Middle frontal gyrus (tissue), 1 donor: ENCODE results near the gene DCLK1.
"Not testable (repeated sequence)": the region's sequence is repeated elsewhere in the genome, so short reads cannot be mapped to it uniquely, and the experiment has no call there.

ENCODE experiments used
- DNase-seq: peaks from one replicate; pipeline ENCODE4 v3.0.0-alpha.2; 2015; ENCODE audit warnings: low spot score; ENCODE audit errors: extremely low spot score

DCLK1 gene

GRCh38 chr13:36131931-36132297 is 732 bp upstream of the DCLK1 start:
- no peak for DNase-seq

DNA sequence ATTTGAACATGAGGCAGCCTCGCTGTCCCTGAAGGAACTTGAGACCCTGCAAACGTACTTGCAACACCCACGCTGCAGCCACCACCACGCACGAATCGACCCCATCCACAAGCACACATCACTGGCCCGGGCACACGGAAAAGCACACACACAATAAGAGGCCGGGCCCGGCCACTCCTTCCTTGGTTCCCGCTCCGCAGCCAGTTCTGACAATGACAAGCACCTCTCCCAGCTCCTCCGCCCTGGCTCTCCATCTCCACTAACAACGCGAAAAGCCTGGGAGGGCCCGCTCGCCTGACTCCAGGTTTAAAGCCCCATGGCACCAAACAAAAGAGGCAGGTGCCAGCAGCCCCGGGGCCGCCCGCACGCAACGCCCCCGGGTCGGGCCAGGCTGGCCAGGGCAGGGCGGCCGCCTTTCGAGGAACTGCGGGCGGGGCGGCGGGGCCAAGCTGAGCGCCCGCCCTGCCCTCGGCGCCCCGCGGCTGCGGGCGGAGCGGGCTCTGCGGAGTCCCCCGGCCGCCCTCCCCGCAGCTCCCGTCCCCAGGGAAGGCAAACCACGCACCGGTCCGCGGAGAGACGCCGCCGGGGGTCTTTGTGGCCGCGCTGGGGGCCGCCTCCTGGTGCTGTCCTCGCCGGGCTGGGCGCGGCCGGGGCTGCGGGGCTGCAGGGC is 495 bp downstream of the DCLK1 start:
- no peak for DNase-seq

GRCh38 chr13:36130193-36130551 is 1.0 kb downstream of the DCLK1 start:
- no peak for DNase-seq

DNA sequence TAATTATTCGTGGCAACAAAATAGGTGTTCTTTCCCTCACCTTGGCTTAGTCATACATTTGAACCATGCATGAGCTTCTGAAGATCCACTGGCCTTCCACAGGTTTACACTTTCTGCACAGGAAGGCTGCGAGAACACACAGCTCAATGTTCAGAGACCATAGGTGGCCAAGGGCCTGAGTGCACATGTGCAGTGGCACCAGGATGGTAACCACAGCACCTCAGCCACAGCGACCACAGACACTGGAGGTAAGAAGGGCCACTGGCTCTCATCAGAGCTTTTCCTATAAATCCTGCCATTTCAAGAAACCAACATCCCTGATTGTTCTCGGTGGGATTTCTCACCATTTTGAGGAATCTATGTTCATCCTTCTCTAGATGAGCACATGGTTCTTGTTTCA is 1.6 kb downstream of the DCLK1 start:
- no peak for DNase-seq

DNA sequence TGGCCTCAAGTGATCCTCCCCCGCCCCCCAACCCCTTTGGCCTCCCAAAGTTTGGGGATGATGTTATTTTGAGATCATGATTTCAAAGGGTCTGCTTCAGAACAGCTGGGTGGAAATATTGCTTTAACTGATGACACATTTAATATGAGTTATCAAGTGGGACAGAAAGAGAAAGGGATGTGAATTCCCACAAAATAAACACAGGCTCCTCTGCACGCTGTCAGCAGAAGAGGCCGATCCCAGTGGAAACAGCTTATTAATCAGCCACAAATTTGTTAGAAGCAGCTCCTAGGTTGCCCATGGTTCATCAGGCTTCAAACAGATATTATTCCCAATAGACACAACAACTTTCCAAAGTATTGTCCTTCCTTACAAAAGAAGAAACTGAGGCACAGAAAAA is 4.7 kb downstream of the DCLK1 start:
- DNase-seq: no peak

GRCh38 chr13:36125841-36126240 is 5.3 kb downstream of the DCLK1 start:
- no peak for DNase-seq

DNA sequence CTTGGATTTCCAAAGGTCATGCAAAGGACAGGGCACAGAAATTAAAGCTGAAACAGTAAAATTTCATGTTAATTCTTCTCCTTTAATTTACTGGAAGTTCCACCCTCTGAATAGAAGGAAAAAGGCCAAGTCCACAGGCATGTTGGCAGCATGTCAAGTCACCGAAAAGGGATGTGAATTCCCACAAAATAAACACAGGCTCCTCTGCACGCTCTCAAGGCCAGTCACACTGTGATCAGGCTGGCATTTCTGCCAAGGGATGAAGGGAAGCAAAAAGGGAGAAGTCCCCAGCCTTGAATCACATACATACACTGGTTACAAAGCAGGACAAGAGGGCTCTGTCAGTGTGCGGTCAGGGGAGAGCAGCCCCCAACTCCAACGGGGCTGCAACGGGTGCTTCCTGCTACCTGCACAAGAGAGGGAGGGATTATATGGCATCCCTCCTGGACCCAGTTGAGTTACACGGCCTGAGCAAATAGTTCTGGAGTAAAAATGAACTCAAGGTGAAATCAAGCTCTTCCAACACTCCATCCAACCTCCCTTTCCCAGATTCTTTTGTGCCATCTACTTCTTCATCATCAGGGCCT is 6.9 kb downstream of the DCLK1 start:
- no peak for DNase-seq

DNA sequence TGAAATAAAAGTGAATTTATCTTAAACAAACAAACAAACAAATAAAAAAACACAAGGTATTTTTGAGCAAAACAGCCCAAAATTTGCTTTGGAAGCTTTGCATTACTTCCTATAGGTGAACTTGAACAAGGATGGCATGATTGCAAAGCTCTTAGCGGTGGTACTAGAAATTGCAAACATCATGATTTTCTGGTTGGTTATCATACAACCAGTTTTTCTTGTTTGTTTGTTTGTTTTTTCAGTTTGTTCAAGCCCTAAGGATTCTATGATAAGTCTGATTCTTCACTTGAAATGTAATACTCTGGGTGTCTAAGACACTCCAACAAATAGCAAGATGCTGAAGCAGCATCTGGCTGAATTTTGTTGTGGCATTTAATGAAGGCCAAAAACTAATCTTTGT is 15.9 kb downstream of the DCLK1 start:
- no peak for DNase-seq

DNA sequence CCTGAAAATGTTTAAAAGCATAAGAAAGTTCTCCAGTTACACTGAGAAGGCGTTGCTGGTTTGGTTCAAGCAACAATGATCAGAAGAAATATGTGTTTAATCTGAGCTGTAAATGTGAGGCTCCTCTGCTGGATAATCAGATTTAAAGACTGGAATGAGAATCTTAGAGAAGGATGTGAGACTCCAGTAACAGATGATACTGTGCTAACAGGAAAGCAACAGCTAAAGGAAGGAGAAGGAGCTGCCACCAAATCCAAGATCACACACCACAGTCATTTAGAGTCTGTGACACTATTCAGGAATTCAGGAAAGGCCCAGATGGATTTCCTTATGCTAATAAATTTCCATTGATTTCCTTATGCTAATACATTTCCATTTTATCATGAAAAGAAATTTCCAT is 16.9 kb downstream of the DCLK1 start:
- no peak for DNase-seq

GRCh38 chr13:36108954-36109353 is 22.2 kb downstream of the DCLK1 start:
- no peak for DNase-seq

GRCh38 chr13:36108342-36108741 is 22.8 kb downstream of the DCLK1 start:
- DNase-seq: no peak

DNA sequence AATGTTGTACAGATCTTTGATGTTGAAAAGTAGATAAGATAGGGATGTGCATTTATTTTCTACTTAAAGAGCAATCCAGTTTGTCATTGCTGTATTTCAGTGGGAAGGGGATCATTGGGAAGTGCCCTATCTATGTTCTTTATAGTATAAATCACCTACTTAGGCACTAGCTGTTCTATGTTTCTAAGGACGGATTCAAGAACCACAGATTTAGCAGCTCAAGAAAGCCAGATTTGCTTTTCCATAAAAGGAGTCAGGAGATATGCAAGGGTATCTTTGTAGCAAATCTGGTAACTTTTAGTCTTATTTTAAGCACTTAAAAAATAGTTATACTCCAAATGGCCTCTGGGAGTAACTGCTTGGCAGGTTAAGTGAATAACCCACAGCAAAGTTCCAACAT is 23.7 kb downstream of the DCLK1 start:
- no peak for DNase-seq

DNA sequence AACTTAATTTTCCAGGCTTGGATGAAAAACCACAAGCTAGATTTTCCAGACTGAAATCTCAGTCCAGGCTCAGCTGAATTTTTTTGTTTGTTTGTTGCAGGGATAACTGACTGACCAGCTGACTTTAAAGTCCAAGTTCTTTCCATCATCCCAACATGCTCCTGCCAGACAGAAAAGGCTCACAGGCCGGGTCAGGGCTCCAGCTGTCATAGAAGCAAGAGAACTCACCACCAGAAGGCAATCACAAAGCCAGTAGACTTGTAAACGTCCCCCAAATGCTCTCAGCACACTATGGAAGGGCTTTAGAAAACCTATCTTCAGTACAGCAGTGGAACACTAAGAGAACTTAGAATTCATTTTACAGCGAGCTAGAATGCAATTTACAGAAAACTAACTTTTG is 25.5 kb downstream of the DCLK1 start:
- DNase-seq: no peak

GRCh38 chr13:36102721-36103120 is 28.5 kb downstream of the DCLK1 start:
- no peak for DNase-seq

DNA sequence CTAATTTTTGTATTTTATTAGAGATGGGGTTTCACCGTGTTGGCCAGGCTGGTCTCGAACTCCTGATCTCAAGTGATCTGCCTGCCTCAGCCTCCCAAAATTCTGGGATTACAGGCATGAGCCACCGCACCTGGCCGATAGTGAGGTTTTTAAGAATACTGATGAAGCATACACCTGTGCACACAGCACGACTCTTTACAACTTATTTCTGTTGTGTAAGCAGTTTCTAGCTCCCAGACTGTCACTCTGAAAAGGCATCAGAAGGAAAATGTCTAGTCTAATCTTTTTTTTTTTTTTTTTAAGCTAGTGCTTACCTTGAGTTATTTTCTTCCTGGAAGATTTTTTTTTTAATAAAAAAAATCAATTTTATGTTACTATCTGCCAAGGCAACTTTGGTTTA is 29.3 kb downstream of the DCLK1 start:
- DNase-seq: not testable (repeated sequence)

- no peak for DNase-seq
These were observed 30.0 kb downstream of the DCLK1 start for GRCh38 chr13:36101157-36101556.

DNA sequence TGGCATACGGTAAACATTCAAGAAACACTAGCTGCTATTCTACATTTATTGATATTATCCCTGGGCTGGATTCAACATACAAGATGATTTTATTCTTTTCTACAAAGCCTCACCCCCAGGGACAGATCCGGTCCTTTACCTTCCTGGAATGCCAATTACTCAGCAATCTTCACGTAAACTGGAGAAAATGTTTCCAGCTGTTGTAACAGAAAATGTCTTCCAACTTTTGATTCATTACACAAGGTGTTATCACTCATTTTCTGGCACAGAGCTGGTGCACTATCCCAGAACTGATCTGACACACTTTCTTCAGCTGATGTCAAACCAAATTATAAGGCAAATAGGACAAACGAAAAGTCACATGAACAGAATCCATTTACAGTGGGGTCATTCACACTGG is 33.1 kb downstream of the DCLK1 start:
- no peak for DNase-seq

GRCh38 chr13:36096461-36097416 is 34.4 kb downstream of the DCLK1 start:
- no peak for DNase-seq

DNA sequence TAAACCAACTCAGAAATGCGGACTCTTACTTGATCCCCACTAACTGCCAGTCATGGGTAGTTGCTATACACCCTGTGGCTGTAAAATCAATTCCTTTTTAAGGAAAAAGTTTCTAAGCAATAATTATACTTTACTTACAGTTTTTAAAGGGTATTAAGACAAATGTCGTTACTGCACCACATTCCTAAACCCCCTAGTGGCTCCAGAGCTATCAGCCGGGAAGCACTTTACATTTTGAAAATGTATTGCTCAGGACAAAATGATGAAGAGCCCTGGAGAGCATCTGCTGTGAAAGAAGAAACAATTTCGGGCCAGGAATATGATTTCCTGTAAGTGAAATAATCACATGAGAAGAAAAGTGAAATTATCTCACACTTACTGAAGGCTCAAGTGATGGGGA is 36.7 kb downstream of the DCLK1 start:
- no peak for DNase-seq

GRCh38 chr13:36090592-36090991 is 40.6 kb downstream of the DCLK1 start:
- no peak for DNase-seq

GRCh38 chr13:36089130-36089647 is 42.0 kb downstream of the DCLK1 start:
- DNase-seq: no peak

GRCh38 chr13:36088463-36088862 is 42.7 kb downstream of the DCLK1 start:
- DNase-seq: no peak
